Mucosa of gallbladder (tissue), 1 donor: ENCODE data around the gene NBPF4. TPM values are rescaled to one million over a fixed set of nuclear protein-coding genes. Genes with fewer than 3 reads are reported as not detected.
"Not testable (repeated sequence)": the region's sequence is repeated elsewhere in the genome, so short reads cannot be mapped to it uniquely, and the experiment has no call there.

Experiments
- DNase-seq: peaks from one replicate; pipeline ENCODE4 v3.0.0-alpha.2; 2020; ENCODE audit warnings: low spot score
- total RNA-seq: library from RNA; stranded (reverse); gene quantifications from one replicate; pipeline ENCODE4 v1.2.1, GENCODE V29; 2021
- donor health status: DM: no; HTN: no; CAD: no.

The NBPF4 gene
- total RNA-seq: not detected

GRCh38 chr1:108243976-108244375, at the start of gene NBPF4:
NBPF4 (minus strand) TSS chr1:108244076; CDS start chr1:108243761, 315 bp downstream.
- DNase-seq: not testable (repeated sequence)

GRCh38 chr1:108282528-108283257, 38.8 kb upstream of the NBPF4 start:
- not testable (repeated sequence) for DNase-seq

- not testable (repeated sequence) for DNase-seq
Observed at GRCh38 chr1:108272485-108273327, 28.8 kb upstream of the NBPF4 start.

GRCh38 chr1:108267097-108267496, 23.2 kb upstream of the NBPF4 start:
- DNase-seq: not testable (repeated sequence)

GRCh38 chr1:108261967-108262366, 18.1 kb upstream of the NBPF4 start:
- not testable (repeated sequence) for DNase-seq

GRCh38 chr1:108261519-108261918, 17.6 kb upstream of the NBPF4 start:
- not testable (repeated sequence) for DNase-seq

GRCh38 chr1:108260578-108261259, 16.8 kb upstream of the NBPF4 start:
- not testable (repeated sequence) for DNase-seq

GRCh38 chr1:108255426-108255825, 11.6 kb upstream of the NBPF4 start:
- not testable (repeated sequence) for DNase-seq

- DNase-seq: not testable (repeated sequence)
Observed at GRCh38 chr1:108239426-108239825, 4.5 kb downstream of the NBPF4 start.

GRCh38 chr1:108235308-108235707, 8.6 kb downstream of the NBPF4 start:
- DNase-seq: not testable (repeated sequence)

GRCh38 chr1:108232183-108232582, 11.7 kb downstream of the NBPF4 start:
- not testable (repeated sequence) for DNase-seq

GRCh38 chr1:108229976-108230375, 13.9 kb downstream of the NBPF4 start:
- DNase-seq: not testable (repeated sequence)

GRCh38 chr1:108227772-108228171, 16.1 kb downstream of the NBPF4 start:
- not testable (repeated sequence) for DNase-seq

- DNase-seq: not testable (repeated sequence)
Observed at GRCh38 chr1:108226855-108227254, 17.0 kb downstream of the NBPF4 start.

GRCh38 chr1:108223226-108223625, 20.6 kb downstream of the NBPF4 start:
- not testable (repeated sequence) for DNase-seq

GRCh38 chr1:108217515-108218174, 26.2 kb downstream of the NBPF4 start:
- not testable (repeated sequence) for DNase-seq

- DNase-seq: not testable (repeated sequence)
Observed at GRCh38 chr1:108217007-108217406, 26.9 kb downstream of the NBPF4 start.

- not testable (repeated sequence) for DNase-seq
Observed at GRCh38 chr1:108216028-108216890, 27.6 kb downstream of the NBPF4 start.

- DNase-seq: not testable (repeated sequence)
Observed at GRCh38 chr1:108214641-108215465, 29.0 kb downstream of the NBPF4 start.
